IPS-15b (cell line): ENCODE data around the gene IVD.

Experiments
- H3K27me3 ChIP-seq: one replicate; pipeline ENCODE4 v1.6.1; 2013; ENCODE audit warnings: low read length; ENCODE audit not compliant: control insufficient read depth, insufficient read depth
- H3K36me3 ChIP-seq: one replicate; pipeline ENCODE4 v1.6.1; 2013; ENCODE audit warnings: low read length; ENCODE audit not compliant: control insufficient read depth, insufficient read depth
- H3K4me1 ChIP-seq: one replicate; pipeline ENCODE4 v1.6.1; 2013; ENCODE audit warnings: mild to moderate bottlenecking, low read length; ENCODE audit not compliant: control insufficient read depth, insufficient read depth
- H3K4me3 ChIP-seq: one replicate; pipeline ENCODE4 v1.5.1; 2013; ENCODE audit warnings: low read depth, low read length
- H3K9ac ChIP-seq: one replicate; pipeline ENCODE4 v1.6.1; 2013; ENCODE audit warnings: low read depth, mild to moderate bottlenecking, low read length
- H3K9me3 ChIP-seq: one replicate; pipeline ENCODE4 v1.6.1; 2013; ENCODE audit warnings: mild to moderate bottlenecking, low read length; ENCODE audit not compliant: control insufficient read depth, insufficient read depth

The IVD gene

GRCh38 chr15:40380636-40381035 lies 25.0 kb upstream of the IVD start:
- Histone ChIP-seq H3K4me1 (peaks cover 5% of the 10 kb centered on the region), H3K36me3 (no peaks in the 10 kb centered on the region), H3K9ac (no peak overlapping the region), H3K9me3 (no peaks in the 10 kb centered on the region), H3K4me3 (no peak overlapping the region), H3K27me3 (no peaks in the 10 kb centered on the region)

- Histone ChIP-seq H3K4me3 (peak overlapping the region; percentile 79), H3K9me3 (no peaks in the 10 kb centered on the region), H3K27me3 (no peaks in the 10 kb centered on the region), H3K4me1 (peaks cover 5% of the 10 kb centered on the region), H3K36me3 (peaks cover 9% of the 10 kb centered on the region), H3K9ac (peak overlapping the region; percentile 48)
Observed at GRCh38 chr15:40381818-40382529, 23.6 kb upstream of the IVD start.

- Histone ChIP-seq H3K9ac (peak within 1 kb of the TSS; percentile 84), H3K36me3 (peaks cover 13% of the 10 kb centered on the region), H3K4me1 (peaks cover 5% of the 10 kb centered on the region)
Observed at GRCh38 chr15:40382580-40383456, 22.8 kb upstream of the IVD start, which contains the start of gene KNSTRN. TSS of gene KNSTRN (plus strand) at chr15:40382721. CDS start at chr15:40382836, 115 bp downstream.

GRCh38 chr15:40386480-40386879 lies 19.1 kb upstream of the IVD start:
- H3K4me1 ChIP-seq: peaks cover 5% of the 10 kb centered on the region
- H3K9ac ChIP-seq: no peak overlapping the region
- no peaks in the 10 kb centered on the region for H3K9me3 ChIP-seq
- H3K4me3 ChIP-seq: no peak overlapping the region
- H3K36me3 ChIP-seq: peaks cover 27% of the 10 kb centered on the region
- no peaks in the 10 kb centered on the region for H3K27me3 ChIP-seq

More at GRCh38 chr15:40382580-40383456, 22.8 kb upstream of the IVD start, which contains the start of gene KNSTRN:
- peak within 1 kb of the TSS; percentile 79 for H3K4me3 ChIP-seq
- no peaks in the 10 kb centered on the region for H3K27me3 ChIP-seq
- no peaks in the 10 kb centered on the region for H3K9me3 ChIP-seq

GRCh38 chr15:40388941-40389823 lies 16.4 kb upstream of the IVD start:
- Histone ChIP-seq H3K9ac (no peak overlapping the region), H3K4me1 (no peaks in the 10 kb centered on the region), H3K27me3 (no peaks in the 10 kb centered on the region), H3K36me3 (peaks cover 36% of the 10 kb centered on the region), H3K4me3 (no peak overlapping the region), H3K9me3 (no peaks in the 10 kb centered on the region)

GRCh38 chr15:40389824-40390595 lies 15.6 kb upstream of the IVD start:
- Histone ChIP-seq H3K9me3 (no peaks in the 10 kb centered on the region), H3K4me3 (no peak overlapping the region), H3K36me3 (peaks cover 36% of the 10 kb centered on the region), H3K9ac (no peak overlapping the region), H3K4me1 (no peaks in the 10 kb centered on the region), H3K27me3 (no peaks in the 10 kb centered on the region)

- Histone ChIP-seq H3K27me3 (no peaks in the 10 kb centered on the region), H3K4me1 (no peaks in the 10 kb centered on the region), H3K9me3 (no peaks in the 10 kb centered on the region), H3K9ac (no peak overlapping the region), H3K36me3 (peaks cover 23% of the 10 kb centered on the region), H3K4me3 (no peak overlapping the region)
Observed at GRCh38 chr15:40392986-40393948, 12.3 kb upstream of the IVD start.

- Histone ChIP-seq H3K9me3 (no peaks in the 10 kb centered on the region), H3K9ac (no peak overlapping the region), H3K4me3 (no peak overlapping the region), H3K27me3 (no peaks in the 10 kb centered on the region), H3K36me3 (peaks cover 3% of the 10 kb centered on the region), H3K4me1 (no peaks in the 10 kb centered on the region)
Observed at GRCh38 chr15:40397688-40398412, 7.7 kb upstream of the IVD start.

- Histone ChIP-seq H3K27me3 (no peaks in the 10 kb centered on the region), H3K36me3 (no peaks in the 10 kb centered on the region), H3K9ac (no peak overlapping the region), H3K9me3 (no peaks in the 10 kb centered on the region), H3K4me1 (no peaks in the 10 kb centered on the region), H3K4me3 (no peak overlapping the region)
Observed at GRCh38 chr15:40398413-40398873, 7.2 kb upstream of the IVD start.
